Mucosa of descending colon (tissue), 3 donors: Measurements from ENCODE around the gene RAB20. TPM values are rescaled to one million over a fixed set of nuclear protein-coding genes. Genes with fewer than 3 reads are reported as not detected.

Experiments used
- ATAC-seq: fragments of 200-7000 bp; cut with Tn5 transposase; one replicate; pipeline ENCODE4 v1.9.1; 2020; ENCODE audit warnings: mild to moderate bottlenecking, moderate library complexity
- DNase-seq, 3 donors: peaks; one replicate each; pipeline ENCODE4 v3.0.0-alpha.2; 2020
- H3K36me3 ChIP-seq: fragments of 200-600 bp; one replicate; pipeline ENCODE4 v1.8.0; 2021; ENCODE audit warnings: low read depth, mild to moderate bottlenecking
- H3K4me1 ChIP-seq: fragments of 200-600 bp; one replicate; pipeline ENCODE4 v1.8.0; 2021; ENCODE audit warnings: low read depth, mild to moderate bottlenecking
- H3K4me3 ChIP-seq: fragments of 200-600 bp; one replicate; pipeline ENCODE4 v1.8.0; 2021; ENCODE audit warnings: mild to moderate bottlenecking
- H3K9me3 ChIP-seq: fragments of 200-600 bp; one replicate; pipeline ENCODE4 v1.8.0; 2021; ENCODE audit warnings: mild to moderate bottlenecking
- intact Hi-C, 2 donors: fragments of 100-400 bp; cut with DNase I in 1 of 2; cut with micrococcal nuclease in 1 of 2; formaldehyde crosslinking; loops; one replicate each; pipeline versions ENCODE4 v1.11.0 to v1.11.1; 2022; cut with DNase I, micrococcal nuclease
- total RNA-seq, 3 donors: library from RNA; stranded (reverse); fragmentation: NEBNext Ultra II Directional in 2 of 3; extraction: Animal tissue kit (Norgen Biotek cat#: 25700) in 2 of 3; gene quantifications; one replicate each; pipeline versions ENCODE4 v1.2.1 to v1.2.4, GENCODE V29; 2021 to 2023
- TF ChIP-seq, protein P1 (sequence below): fragments of 200-600 bp; IDR thresholded peaks from one replicate; pipeline ENCODE4 v1.8.0; 2022; ENCODE audit warnings: antibody characterized with exemption, mild to moderate bottlenecking
- donor health status: DM: no; HTN: no; CAD: no; lungs with moderate emphysema.
- donor health status: DM: no; HTN: no; CAD: no.
- donor health status: DM: no; HTN: yes; CAD: no.

The RAB20 gene
- total RNA-seq, 3 donors from 2014 or later, result 24.4 to 45.2 (median 33.7) TPM

DNA sequence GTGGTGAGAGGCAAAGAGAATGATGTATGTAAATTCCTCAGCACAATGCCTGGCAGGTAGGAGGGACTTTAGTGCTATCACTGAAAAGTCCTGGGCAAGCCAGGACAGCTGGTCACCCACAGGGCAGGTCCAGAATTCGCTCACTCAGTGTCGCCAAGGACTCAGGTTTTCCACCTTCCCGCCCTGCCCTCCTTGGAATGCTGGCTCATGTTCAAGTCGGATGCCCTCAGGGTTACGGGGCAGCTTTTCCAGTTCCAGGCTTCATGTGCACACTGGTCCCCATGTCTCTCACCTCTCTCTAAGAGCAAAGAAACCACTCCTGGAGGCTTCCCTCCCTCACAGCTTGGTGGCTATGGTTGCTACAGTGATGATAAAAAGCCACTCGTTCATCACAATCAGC is 29.1 kb upstream of the RAB20 start:
- ATAC-seq, result no peak
- no peaks in the 10 kb centered on the region for H3K4me1 ChIP-seq
- intact Hi-C loops, result loop anchor here (10.0 kb wide), 2 partner anchors 64 to 224 kb away; no protein-coding TSS in a partner anchor

DNA sequence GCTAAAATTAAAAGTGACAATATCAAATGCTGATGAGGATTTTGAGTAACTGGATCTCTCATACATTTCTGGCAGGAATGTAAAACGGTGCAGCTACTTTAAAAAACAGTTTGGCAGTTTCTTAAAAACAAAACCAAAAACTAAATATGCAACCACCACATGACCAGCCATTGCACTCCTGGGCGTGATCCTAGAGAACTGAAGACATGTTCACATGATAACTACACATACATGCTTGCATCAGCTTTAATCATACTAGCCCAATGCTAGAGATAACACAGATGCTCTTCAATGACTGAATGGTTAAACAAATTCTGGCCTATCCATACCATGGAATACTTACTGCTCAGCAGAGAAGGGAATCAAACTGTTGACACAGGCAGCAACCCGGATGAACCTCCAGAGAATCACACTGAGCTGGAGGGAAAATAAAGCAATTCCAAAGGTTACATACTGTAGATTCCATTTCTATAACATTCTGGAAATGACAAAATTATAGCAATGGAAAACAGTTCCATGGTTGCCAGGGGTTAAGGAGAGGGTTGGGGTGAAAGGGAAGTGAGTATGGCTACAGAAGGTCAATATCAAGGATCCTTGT is 28.4 kb upstream of the RAB20 start:
- Histone ChIP-seq H3K4me1 (no peaks in the 10 kb centered on the region), H3K36me3 (no peaks in the 10 kb centered on the region), H3K4me3 (no peak overlapping the region), H3K9me3 (no peaks in the 10 kb centered on the region)
- DNase-seq (no peak), ATAC-seq (no peak)
- TF ChIP-seq, protein P1, sequence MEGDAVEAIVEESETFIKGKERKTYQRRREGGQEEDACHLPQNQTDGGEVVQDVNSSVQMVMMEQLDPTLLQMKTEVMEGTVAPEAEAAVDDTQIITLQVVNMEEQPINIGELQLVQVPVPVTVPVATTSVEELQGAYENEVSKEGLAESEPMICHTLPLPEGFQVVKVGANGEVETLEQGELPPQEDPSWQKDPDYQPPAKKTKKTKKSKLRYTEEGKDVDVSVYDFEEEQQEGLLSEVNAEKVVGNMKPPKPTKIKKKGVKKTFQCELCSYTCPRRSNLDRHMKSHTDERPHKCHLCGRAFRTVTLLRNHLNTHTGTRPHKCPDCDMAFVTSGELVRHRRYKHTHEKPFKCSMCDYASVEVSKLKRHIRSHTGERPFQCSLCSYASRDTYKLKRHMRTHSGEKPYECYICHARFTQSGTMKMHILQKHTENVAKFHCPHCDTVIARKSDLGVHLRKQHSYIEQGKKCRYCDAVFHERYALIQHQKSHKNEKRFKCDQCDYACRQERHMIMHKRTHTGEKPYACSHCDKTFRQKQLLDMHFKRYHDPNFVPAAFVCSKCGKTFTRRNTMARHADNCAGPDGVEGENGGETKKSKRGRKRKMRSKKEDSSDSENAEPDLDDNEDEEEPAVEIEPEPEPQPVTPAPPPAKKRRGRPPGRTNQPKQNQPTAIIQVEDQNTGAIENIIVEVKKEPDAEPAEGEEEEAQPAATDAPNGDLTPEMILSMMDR, result no peak
- intact Hi-C loops, result loop anchor here (10.0 kb wide), 2 partner anchors 65 to 225 kb away; no protein-coding TSS in a partner anchor

More for the DNA sequence above, 29.1 kb upstream of the RAB20 start:
- Histone ChIP-seq H3K9me3 (no peaks in the 10 kb centered on the region), H3K4me3 (no peak overlapping the region), H3K36me3 (no peaks in the 10 kb centered on the region)
- TF ChIP-seq, protein P1, result no peak
- no peak for DNase-seq

DNA sequence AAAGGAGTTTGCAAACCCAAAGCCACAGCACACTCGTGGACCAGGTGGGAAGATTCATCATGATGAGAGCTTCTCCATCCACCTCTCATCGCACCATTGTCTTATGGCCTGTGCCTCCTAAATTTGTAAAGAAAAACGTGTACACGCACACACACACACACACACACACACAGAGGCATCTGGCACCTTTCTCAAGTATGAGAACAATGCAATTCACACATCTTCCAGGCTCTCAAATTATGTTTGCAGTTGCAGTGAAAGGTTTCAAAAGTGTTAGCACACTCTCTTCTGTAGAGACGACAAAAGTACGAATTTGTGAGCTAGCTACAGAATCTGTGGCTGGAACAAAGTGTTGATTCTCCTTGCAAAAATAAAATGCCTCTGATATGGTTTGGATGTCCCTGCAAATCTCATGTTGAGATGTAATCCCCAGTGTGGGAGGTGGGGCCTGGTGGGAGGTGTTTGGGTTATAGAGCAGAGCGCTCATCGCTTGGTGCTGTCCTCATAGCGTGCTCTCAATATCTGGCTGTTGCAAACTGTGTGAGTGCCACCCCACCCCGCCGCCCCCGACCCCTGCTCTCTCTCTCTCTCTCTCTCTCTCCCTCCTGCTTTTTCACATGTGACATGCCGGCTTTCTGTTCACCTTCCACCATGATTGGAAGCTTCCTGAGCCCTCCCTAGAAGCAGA is 21.8 kb upstream of the RAB20 start:
- DNase-seq (no peak), ATAC-seq (no peak)
- no peaks in the 10 kb centered on the region for H3K36me3 ChIP-seq
- intact Hi-C loops, result no loop called here
- no peaks in the 10 kb centered on the region for H3K9me3 ChIP-seq
- no peaks in the 10 kb centered on the region for H3K4me1 ChIP-seq
- H3K4me3 ChIP-seq, result no peak overlapping the region
- TF ChIP-seq, protein P1, result no peak

DNA sequence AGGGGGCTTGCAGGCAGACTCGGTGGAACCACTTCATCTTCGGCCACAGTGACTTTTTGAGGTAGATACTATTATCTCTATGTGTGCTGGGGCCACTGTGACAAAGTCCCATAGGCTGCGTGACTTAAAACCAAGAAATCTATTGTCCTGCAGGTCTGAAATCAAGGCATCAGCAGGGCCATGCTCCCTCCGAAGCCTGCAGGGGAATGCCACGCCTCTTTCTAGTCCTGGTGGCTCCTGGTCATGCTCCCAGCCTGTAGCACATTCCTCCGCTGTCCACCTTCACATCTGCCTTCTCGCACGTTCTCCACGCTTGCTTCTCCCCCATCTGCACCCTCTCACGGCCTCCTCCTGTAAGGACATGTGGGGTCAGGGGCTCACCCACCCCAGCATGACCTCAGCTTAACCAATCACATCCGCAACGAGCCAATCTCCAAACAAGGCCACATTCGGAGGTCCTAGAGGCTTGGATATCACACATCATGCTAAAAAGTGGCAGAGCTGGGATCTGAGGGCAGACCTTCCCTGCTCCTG is 21.0 kb upstream of the RAB20 start:
- no peaks in the 10 kb centered on the region for H3K4me1 ChIP-seq
- no peak for ATAC-seq
- no peaks in the 10 kb centered on the region for H3K36me3 ChIP-seq
- intact Hi-C loops, result no loop called here
- DNase-seq, result no peak
- TF ChIP-seq, protein P1, result no peak
- H3K4me3 ChIP-seq, result no peak overlapping the region
- H3K9me3 ChIP-seq, result no peaks in the 10 kb centered on the region

DNA sequence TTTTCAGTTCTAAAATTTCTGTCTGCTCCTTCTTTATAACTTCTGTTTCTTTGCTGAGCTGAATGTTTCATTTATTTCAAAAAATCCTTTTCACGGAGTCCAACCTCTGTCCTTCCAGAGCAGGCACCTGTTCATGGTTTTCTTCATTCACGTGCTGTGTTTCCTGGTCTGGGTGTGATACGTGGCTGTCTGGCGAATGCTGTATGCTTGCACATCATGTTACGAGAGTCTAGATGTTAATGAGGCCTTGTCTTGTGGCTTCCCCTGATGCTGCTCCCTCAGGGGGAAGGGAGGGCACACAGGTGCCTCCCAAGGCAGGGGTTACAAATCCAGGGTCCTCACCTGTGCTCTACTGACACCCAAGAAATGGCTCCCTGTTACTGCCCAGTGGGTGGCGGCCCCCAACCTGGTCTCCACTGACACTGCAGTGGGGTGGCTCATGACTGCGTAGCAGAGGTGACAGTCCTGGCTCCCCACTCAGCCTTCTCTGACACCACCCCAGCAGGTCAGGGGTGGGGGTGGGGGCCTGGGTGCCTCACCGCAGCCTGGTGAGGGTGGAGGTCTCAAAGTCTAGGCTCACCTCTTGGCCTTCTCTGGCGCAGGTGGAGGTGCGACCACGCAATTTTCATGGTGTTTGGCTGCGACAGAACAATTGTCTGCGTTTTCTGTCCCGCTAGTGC is 20.1 kb upstream of the RAB20 start:
- DNase-seq, result no peak
- intact Hi-C loops, result no loop called here
- no peaks in the 10 kb centered on the region for H3K36me3 ChIP-seq
- peak; percentile 57 for ATAC-seq
- TF ChIP-seq, protein P1, result no peak
- H3K4me1 ChIP-seq, result no peaks in the 10 kb centered on the region
- H3K4me3 ChIP-seq, result no peak overlapping the region
- no peaks in the 10 kb centered on the region for H3K9me3 ChIP-seq
